HG03045 (cell line): ENCODE data around the gene APPBP2.
"Not testable (repeated sequence)": the region's sequence is repeated elsewhere in the genome, so short reads cannot be mapped to it uniquely, and the experiment has no call there.

ENCODE experiments used
- ATAC-seq: cut with Tn5 transposase; IDR thresholded peaks from one replicate; pipeline ENCODE4 v1.9.1; 2021; ENCODE audit warnings: mild to moderate bottlenecking, moderate library complexity; ENCODE audit not compliant: unreplicated experiment

APPBP2 gene

DNA sequence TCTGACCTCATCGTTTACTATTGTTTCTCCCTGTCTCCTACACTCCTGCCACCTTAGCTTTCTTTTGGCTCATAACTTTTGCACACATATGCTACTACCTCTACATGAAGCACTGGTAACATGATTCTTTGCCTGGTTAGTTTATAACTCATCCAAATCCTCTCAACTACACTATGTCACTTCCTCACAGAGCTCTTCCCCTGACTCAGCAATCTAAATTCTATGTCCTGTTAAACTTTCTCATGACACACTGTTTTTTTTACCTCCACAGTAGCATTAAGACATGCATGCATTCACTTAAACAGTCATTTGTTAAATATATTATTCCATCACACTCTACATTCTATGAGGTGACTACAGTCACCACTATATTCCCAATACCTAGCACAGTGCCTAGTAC, 19.7 kb downstream of the APPBP2 start:
- ATAC-seq = no peak

DNA sequence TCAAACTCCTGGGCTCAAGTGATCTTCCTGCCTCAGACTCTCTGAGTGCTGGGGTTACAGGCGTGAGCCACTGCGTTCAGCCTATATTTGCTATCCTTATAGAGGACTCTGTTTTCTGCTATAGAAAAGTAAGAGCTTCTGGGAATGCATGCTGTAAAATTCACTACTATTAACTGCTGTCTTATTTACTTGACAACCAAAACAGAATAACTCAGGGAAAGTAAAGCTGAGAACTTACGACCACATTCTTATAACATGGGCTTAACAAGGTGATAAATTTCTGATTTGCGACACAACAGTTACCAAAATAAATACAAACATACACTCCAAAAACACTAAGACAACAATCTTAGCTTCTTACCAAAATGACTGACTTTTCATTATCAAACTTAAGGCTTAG, 23.9 kb downstream of the APPBP2 start:
- no peak for ATAC-seq

DNA sequence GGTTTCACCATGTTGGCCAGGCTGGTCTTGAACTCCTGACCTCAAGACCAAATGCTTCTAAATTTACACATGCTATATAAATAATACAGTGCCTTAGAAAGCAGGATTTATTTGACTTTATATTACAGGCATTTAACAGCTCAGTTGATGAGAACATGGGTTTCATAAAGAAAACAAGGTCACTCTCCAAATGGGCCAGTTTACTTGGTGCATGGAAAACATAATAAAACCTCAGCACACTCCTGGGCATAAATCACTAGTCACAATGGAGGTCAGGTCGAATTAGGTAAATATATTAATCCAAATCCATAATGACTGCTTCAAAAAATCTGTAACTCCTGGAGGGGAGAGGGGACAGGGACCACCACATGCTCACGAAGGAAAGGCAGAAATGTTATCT, 24.5 kb downstream of the APPBP2 start:
- ATAC-seq = no peak

DNA sequence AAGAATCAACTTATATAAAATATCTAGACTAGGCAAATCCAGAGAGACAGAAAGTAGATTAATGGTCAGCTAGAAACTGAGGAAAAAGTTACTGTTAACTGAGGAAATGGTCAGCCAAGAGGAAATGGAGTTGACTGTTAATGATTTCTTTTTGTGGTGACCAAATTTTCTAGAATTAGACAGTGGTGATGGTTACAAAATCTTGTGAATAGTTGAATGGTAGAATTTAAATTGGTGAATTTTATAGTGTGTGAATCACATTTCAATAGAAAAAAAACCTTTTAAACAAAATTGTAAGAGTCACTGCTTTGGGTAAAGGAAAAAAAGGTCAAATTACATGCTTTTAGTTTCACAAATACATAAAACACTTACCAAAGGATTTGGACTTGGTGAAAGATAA, 30.0 kb downstream of the APPBP2 start:
- no peak for ATAC-seq

DNA sequence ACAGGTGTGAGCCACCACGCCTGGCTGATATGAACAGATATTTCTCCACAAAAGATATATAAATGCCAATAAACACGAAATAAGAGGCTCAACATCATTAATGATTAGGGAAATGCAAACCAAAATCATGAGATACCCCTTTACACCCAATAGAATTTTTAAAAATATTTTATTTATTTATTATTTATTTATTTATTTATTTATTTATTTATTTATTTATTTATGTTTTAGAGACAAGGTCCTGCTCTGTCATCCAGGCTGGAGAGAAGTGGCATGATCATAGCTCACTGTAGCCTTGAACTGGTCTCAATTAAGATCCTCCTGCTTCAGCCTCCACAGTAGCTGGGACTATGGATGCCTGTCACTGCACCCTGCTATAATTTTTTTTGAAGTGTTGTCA, 30.8 kb downstream of the APPBP2 start:
- no peak for ATAC-seq

DNA sequence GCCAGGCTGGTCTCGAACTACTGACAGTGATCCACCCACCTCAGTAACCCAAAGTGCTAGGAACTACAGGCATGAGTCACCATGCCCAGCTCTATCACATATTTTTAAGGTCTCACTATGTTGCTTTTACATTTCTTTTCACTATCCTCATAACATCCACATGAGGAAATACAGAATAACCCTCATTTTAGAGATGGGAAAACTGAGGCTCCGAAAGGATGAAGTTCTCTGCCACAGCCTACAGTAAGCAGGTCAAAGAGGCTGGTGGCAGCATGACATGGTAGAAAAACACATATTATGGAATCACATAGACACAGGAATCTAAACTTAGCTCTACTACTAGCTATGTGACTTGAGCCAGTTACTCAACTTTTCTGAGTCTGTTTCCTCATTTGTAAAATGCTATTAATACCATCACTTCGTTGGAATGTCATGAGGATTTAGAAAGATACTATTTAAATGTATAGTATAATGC, 32.2 kb downstream of the APPBP2 start:
- ATAC-seq = no peak

DNA sequence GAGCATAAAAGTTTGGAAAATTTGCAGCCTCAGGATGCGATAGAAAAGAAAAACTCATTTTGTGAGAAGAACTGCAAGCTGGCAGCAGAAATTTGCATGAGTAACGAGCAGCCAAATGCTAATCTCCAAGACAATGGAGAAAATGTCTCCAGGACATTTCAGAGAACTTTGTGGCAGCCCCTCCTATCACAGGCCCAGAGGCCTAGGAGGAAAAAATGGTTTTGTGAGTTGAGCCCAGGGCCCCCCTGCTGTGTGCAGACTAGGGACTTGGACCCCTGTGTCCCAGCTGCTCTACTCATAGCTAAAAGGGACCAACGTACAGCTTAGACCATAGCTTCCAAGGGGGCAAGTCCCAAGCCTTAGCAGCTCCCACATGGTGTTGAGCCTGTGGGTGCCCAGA, 34.3 kb downstream of the APPBP2 start:
- ATAC-seq = no peak

DNA sequence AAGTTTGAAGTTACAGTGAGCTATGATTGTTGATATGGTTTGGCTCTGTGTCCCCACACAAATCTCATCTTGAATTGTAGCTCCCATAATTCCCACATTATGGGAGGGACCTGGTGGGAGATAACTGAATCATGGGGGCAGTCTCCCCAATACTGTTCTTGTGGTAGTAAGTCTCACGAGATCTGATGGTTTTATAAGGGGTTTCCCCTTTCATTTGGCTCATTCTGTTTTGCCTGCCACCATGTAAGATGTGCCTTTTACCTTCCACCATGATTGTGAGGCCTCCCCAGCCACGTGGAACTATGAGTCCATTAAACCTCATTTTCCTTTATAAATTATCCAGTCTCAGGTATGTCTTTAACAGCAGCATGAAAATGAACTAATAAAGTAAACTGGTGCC, 35.4 kb downstream of the APPBP2 start:
- not testable (repeated sequence) for ATAC-seq

DNA sequence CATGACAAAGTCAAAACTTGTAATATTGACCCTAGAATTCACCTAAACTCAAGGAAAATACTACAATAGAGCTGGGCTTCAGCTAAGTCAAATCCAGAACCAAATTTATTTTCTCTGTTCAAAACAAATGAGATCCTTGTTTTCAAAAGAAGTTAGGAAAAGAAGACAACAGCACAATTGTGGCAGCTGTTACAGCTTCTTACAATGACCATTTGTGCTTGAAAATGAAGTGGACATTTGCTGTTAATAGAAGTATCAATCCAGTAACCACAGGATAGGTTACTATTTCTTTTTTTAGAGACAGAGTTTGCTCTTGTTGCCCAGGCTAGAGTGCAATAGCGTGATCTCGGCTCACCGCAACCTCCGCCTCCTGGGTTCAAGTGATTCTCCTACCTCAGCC, 44.4 kb downstream of the APPBP2 start:
- ATAC-seq = no peak

DNA sequence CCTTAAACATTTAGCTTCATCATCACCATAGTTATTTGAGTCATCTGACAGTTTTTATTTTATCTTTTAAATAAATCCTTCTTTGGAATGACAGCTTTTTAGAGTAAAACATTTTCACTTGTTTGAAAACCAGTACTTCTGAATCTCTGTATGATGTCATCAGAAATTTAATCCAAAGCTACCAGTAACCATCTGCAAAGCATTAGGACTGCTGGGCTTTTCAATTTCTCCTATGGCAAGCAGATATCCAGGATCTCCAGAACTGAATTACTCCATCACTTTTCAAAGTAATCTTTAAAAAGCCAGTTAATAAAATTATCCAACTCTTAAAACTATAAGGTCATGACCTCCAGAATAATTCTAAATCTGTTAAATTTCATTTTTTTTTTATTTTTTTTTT, 52.3 kb downstream of the APPBP2 start:
- ATAC-seq = no peak

DNA sequence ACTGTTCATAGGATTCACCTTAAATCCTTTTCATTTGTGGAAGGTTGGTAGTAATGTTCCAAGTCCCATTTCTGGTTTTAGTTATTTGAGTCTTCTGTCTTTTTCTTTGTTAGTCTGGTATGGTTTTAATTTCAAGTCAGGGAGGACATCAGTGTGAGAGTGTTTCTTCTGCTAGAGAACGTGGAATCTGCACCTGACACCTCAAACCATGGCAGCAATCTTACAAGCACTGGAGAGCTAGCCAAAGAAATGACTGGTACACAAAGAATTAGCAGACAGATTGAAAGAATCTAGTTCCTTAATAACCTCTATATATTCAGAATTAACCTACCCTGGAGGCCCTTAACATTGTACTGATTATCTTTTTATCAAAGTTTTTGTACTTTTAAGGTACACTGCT, 53.6 kb downstream of the APPBP2 start:
- no peak for ATAC-seq

DNA sequence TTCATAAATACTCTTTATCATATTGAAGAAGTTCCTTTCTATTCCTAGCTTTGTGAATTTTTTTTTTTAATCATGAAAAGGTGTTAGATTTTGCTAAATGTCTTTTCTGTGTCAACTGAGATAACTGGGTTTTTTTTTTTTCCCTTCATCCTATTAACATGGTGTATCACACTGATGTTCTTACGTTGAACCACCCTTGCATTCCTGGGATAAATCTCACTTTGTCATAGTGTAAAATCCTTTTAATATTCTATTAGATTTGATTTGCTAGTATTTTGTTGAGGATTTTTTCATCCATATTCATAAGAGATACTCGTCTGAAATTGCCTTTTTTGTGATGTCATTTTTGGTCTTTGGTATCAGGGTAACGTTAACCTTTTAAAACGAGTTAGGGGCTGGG, 54.6 kb downstream of the APPBP2 start:
- ATAC-seq = no peak

DNA sequence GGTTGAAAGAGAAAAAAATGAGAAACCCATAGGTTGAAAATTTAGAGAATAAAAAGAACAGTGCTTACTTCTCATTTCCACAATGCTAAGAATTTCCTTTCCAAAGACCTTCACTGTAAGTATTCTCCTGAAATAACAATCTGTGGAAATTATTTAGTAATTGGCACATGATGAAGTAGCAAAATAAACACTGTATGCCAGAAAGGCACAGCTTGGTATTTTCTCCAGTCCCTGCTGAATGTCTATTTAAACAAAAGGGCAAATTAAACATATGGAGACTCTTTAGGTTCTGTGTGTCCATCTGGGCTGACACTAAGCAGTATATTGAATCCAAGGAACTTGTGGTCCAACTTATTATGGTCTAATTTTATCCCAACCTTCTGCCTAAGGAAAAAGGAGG, 57.7 kb downstream of the APPBP2 start:
- ATAC-seq = no peak

DNA sequence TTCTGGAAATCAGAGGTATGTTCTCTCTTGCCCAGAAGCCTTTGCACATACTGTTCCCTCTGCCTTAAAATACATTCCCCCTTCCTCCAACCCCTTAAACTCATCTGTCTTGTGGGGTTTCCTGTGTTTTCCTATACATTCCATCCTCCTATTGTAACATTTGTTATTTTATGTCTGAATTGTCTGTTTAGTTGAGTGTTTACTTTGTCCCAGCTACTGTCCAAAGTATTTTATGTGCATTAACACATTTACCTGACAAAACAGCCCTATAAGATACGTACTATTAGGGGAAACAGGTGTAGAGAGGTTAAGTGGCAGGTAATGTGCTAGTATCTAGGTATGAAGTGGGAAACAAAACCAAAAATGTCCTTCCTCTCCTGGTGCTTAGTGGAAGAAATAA, 61.7 kb downstream of the APPBP2 start:
- no peak for ATAC-seq

DNA sequence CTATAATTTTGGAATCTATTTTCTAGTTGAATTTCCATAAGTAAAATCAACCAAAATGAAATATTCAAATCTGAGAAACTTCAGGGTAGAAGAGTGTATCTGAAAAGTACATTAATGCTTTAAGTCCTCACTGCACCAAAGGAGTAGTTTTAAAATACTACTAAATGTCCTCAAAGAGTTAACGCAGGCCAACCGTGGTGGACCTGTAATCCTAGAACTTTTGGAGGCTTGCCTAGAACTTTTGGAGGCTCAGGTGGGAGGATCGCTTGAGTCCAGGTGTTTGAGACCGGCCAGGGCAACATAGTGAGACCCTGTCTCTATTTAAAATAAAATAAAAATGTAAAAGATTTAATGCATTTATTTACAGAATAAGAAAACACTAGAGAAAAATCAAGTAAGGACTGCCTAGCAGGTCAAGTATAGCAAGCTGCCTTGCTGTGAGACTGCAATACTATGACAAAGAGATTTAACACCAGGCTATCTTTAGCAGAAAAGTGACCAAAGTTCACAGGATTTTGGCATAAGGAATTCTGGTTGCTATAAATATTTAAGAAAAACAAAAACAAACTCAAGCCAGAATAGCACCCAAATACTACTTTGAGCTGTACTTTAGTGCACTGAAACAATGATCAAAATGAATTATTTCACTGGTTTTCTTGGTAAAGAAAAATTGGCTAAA, 62.7 kb downstream of the APPBP2 start:
- ATAC-seq = no peak

DNA sequence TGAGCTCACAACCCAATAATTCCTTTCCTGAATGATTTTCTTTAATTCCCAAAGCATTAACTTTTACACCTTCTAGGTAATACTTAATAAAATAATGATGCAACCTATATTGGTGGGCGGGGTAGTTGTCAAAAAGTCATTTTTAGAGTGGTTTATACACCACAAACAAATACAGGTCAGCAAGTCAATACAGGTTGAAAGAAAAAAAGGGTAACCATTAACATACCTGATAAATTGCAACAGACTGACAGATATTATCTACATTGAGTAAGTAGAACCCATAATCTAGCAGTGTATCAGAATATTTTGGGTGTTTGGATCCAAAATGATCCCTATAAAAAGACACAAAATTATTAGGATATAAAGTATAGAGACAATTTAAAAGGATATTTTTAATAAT, 64.5 kb downstream of the APPBP2 start:
- ATAC-seq = no peak

DNA sequence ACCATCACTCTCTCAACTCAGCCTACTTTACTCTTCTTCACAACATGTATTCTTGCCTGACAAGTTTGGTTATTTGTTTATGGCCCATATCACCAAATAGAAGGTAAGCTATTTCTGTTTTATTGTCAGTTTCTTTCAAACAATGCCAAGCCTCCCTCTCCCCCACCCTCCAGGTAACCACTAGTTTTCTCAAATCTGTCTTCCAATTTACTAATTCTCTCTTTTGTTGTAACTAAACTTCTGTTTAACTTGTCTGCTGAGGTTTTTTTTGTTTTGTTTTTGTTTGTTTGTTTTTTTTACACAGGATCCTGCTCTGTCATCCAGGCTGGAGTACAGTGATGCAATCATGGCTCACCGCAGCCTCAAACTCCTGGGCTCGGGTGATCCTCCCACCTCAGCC, 68.9 kb downstream of the APPBP2 start:
- ATAC-seq = no peak

DNA sequence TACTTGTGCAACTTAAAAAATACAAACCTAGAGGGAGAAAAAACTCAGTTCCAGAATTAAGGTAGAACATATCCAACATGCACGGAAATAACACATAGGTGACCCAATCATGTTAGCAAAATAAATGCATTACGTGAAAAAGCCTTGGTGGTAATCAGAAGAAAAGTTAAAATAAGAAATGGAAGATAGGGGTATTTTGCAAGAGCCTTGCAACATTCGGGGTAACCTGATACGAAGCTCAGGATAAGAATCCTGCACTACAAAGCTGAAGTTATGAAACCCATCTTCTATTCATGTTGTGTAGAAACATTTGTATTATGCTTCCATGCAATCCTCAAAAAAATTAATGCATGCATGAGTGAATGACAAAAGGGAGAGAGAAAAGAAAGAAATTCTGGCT, 70.7 kb downstream of the APPBP2 start:
- ATAC-seq = no peak

DNA sequence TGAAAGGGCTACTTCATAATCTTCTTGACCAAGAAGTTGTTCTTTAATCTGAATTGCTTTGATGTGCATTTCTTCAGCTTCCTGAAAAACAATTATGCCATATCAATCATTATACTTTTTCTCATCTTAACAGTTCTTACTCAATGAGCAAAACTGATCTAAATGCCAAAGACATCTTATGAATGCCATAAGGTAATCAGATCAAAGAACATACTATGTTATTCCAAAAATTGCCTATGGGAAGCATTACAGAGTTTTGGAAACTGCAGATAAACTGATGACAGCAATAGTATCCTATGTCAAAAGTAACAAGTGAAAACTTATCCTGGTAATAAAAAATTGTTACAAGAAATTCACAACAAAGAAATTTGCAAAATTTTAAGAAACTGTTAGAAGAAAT, 74.1 kb downstream of the APPBP2 start:
- ATAC-seq = no peak

DNA sequence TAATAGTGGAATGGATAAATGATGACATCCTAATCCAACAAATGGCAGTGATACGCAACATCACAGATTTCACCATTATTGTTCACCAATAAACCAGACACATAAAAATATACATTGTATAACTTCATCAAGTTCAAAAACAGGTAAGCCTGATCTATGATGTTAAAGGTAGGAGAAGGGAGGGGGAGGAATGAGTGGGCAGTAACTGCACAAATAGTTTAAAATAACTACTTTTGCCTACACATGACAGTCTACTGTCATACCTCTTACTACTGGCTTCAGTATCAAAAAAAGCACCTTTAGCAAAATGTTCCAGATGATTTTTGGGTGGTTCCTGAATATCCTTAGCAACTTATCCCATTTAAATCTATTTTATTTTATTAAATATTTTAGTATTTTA, 75.0 kb downstream of the APPBP2 start:
- ATAC-seq = no peak

DNA sequence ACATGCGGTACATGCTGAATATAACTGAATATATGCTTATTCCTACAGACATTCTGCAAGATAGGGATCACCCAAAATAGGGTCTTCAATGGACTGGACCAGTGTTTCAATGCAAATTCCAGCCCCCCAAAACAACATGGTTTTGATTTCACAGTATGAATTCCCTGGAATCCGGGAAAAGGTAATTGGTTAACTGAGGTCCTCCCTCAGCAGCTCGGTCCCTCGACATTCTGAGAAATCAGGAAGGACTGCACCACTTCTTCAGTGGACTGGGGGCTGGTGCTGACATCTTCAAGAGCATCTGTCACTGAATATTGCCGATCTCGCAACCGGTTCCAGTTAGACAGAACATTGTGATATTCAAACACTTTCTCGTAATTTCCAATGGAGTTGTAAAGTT, 78.7 kb downstream of the APPBP2 start:
- no peak for ATAC-seq

DNA sequence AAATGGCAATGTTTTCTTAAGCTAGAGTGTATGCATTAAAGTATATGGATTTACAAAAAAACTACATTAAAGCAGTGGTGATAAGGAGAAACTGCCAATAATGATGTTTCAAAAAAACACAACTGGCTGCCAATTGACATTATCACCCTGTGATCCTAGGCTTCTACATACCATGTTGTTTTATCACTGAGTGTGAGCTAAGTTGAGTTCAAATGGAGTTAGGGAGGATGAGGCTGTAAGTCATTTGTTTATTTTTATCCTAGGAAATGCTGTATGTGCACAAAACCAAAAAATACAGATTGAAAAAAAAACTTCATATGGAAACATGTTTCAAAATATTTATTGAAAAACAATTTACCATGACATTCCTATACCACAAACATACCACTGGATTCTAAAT, 80.9 kb downstream of the APPBP2 start:
- no peak for ATAC-seq

DNA sequence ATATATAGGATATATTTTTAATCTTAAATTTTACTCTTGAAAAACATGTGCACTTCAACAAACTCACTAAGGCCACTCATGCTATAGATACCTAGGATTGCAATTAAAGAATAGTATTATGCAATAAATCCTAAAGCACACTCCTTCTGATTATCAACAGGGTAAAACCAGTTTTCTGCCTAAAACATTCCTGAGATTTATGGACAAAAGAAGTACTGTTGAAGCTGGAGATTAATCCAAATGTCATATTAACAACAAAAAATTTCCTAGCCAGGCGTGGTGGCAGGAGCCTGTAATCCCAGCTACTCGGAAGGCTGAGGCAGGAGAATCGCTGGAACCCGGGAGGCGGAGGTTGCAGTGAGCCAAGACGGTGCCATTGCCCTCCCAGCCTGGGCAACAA, 82.3 kb downstream of the APPBP2 start:
- ATAC-seq = no peak
